GM10266 (cell line): ENCODE data around the gene TBCD.

Source experiments
- DNase-seq: peaks from one replicate; pipeline ENCODE4 v3.0.0; 2012; ENCODE audit errors: extremely low spot score
- CTCF ChIP-seq: IDR thresholded peaks from 2 replicates; pipeline ENCODE4 v1.5.1; 2012; ENCODE audit warnings: mild to moderate bottlenecking, low read depth; ENCODE audit not compliant: control insufficient read depth, insufficient read depth; ENCODE audit errors: missing control alignments

The TBCD gene

GRCh38 chr17:82973456-82974135, 221.7 kb downstream of the TBCD start:
- no peak for TF ChIP-seq CTCF
- no peak for DNase-seq

DNA sequence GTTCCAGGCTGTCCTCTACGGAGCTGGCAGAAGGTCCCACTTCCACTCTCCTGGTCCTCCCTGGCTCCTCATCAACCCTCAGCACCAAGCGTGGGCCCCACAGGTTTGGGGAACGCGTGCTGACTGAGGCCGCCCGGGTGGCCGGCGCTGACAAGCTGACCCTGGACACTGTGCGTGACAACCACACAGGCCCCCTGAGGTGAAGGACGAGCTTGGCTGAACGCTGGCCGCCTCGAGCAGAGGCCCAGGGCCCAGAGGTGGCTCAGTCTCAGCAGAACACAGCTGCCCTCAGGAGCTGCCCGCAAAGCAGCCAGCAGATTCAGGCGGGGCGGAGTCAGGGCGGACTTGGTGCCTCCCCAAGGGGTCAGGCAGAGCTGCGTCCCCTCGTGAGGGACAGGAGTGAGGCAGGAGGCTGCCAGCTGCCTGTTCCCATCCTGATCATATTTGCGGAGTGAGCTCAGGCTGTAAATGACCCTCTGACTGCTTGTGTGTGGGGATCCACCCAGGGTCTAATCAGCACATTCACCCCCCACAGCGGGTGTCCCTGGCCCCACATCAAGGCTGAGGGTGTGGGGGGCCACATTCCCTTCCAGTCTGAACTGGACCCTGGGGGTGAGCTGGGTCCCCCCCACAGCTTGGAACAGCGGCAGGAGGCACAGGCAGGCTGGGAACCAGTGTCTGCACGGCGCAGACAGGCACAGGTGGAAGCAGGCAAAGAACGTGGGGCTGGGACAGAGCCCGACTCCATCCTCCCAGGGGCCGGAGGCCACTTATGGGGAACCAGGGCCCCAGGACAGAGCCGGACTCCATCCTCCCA, 222.5 kb downstream of the TBCD start:
- DNase-seq: no peak
- TF ChIP-seq CTCF: no peak

GRCh38 chr17:82976982-82977488, 225.2 kb downstream of the TBCD start:
- TF ChIP-seq CTCF: no peak
- no peak for DNase-seq

DNA sequence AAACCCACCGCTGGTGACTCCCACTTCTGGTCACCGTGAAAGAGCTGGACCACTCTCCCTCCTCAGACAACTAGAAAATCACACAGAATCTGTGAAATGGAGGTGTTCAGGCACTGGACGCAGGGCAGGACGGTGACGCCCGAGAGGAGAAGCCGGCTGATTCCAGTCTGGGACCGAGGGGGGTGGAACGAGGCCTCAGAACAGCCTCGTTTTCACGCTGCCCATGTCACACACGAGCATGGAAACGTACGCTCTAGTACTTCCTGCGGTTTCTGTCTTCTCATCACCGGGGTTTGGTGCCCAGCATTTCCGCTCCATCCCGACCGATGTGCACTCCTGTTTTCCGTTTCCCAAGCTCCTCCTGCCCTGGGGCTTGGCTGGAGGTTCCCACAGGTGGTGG, 225.7 kb downstream of the TBCD start:
- DNase-seq: no peak
- no peak for TF ChIP-seq CTCF

GRCh38 chr17:82978765-82979349, 227.0 kb downstream of the TBCD start:
- DNase-seq: peak; percentile 71
- TF ChIP-seq CTCF: no peak

- DNase-seq: no peak
- TF ChIP-seq CTCF: no peak
These were observed 227.9 kb downstream of the TBCD start for GRCh38 chr17:82979718-82980117.
